Right lobe of liver (tissue), 4 donors: ENCODE results near the gene PHACTR2.

Experiments
- CTCF ChIP-seq, 4 donors: fragments of 200-600 bp in 3 of 4; fragments of 450-650 bp in 1 of 4; IDR thresholded peaks; one replicate each; pipeline versions ENCODE4 v1.5.1 to v1.8.0; 2016 to 2022; ENCODE audit warnings: antibody characterized with exemption in 4 of 4, mild to moderate bottlenecking in 2 of 4
- POLR2A ChIP-seq: fragments of 450-650 bp; IDR thresholded peaks from one replicate; pipeline ENCODE4 v1.6.1; 2017; ENCODE audit warnings: antibody characterized with exemption, mild to moderate bottlenecking
- donor health status: DM: no; HTN: no; CAD: no.
- donor health status: DM: no; HTN: no; CAD: no.
- donor health status: DM: no; HTN: yes; CAD: no.

GRCh38 chr6:143822584-143823024 lies 144.8 kb downstream of the PHACTR2 start:
- no peak for TF ChIP-seq POLR2A
- TF ChIP-seq CTCF (IDR thresholded peaks at IDR 0.05): no peak
